Heart left ventricle (tissue), 13 donors: ENCODE measurements around the gene BMERB1.
"Not testable (repeated sequence)": the region's sequence is repeated elsewhere in the genome, so short reads cannot be mapped to it uniquely, and the experiment has no call there.

Source experiments
- POLR2A ChIP-seq, 2 donors: fragments of 450-650 bp; IDR thresholded peaks; one replicate each; pipeline ENCODE4 v1.6.1; 2017; ENCODE audit warnings: antibody characterized with exemption in 2 of 2, mild to moderate bottlenecking in 2 of 2, moderate library complexity in 2 of 2
- TF ChIP-seq, protein P1 (sequence below), 12 donors: fragments of 200-600 bp; sonication (generic) in 4 of 12; IDR thresholded peaks; one replicate each; pipeline versions ENCODE4 v1.5.0 to v1.8.0; 2018 to 2022; ENCODE audit warnings: antibody characterized with exemption in 12 of 12, mild to moderate bottlenecking in 5 of 12
- donor health status: ischemic (EF 13 %, LVEDD 7.1; RV severe dilation, severe dysfunction).
- donor health status: DM: no; HTN: yes; CAD: no.
- donor health status: DM: no; HTN: no; CAD: no.
- donor health status: ischemic (EF 25% LVEDD 6.9; RV normal size, moderate dysfunction).
- donor health status: ischemic (EF 25% LVEDD 5.7; RV mildly dilated, moderate dysfunction).
- donor health status: ischemic (EF 35%, LVEDD 5.7; RV mildly dilated, moderate dysfunction).
- donor health status: nonischemic (EF 11% LVEDD 7.7; RV severe dilation, severe dysfunction).
- donor health status: DM: yes; HTN: yes; CAD: no.
- donor health status: PGD.
- donor health status: ischemic (EF 29% LVEDD 5.4; RV normal size, mild dysfunction).
- donor health status: nonischemic (EF 23%, LVEDD 6.1; RV moderate dilation, normal function).

DNA sequence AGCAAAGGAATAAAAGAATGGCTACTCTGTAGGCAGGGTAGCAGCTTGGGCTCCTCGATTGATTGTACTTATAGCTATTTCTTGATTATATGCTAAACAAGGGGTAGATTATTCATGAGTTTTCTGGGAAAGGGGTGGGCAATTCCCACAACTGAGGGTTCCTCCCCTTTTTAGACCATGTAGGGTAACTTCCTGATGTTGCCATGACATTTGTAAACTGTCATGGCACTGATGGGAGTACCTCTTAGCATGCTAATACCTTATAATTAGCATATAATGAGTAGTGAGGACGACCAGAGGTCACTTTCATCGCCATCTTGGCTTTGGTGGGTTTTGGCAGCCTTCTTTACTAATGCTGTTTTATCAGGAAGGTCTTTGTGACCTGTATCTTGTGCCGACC, 136.3 kb downstream of the BMERB1 start:
- TF ChIP-seq POLR2A (IDR thresholded peaks at IDR 0.05), result not testable (repeated sequence)
- TF ChIP-seq, protein P1, sequence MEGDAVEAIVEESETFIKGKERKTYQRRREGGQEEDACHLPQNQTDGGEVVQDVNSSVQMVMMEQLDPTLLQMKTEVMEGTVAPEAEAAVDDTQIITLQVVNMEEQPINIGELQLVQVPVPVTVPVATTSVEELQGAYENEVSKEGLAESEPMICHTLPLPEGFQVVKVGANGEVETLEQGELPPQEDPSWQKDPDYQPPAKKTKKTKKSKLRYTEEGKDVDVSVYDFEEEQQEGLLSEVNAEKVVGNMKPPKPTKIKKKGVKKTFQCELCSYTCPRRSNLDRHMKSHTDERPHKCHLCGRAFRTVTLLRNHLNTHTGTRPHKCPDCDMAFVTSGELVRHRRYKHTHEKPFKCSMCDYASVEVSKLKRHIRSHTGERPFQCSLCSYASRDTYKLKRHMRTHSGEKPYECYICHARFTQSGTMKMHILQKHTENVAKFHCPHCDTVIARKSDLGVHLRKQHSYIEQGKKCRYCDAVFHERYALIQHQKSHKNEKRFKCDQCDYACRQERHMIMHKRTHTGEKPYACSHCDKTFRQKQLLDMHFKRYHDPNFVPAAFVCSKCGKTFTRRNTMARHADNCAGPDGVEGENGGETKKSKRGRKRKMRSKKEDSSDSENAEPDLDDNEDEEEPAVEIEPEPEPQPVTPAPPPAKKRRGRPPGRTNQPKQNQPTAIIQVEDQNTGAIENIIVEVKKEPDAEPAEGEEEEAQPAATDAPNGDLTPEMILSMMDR (IDR thresholded peaks at IDR 0.05), result not testable (repeated sequence)
